H1 (cell line): Measurements from ENCODE around the gene RIMS3.

Experiments used
- EP300 ChIP-seq, 2 experiments: IDR thresholded peaks; 1 replicate in 1 of 2; 2 replicates in 1 of 2; pipeline ENCODE4 v1.6.1; 2011 to 2012; ENCODE audit warnings: low read depth in 2 of 2, low read length in 2 of 2, mild to moderate bottlenecking in 2 of 2, borderline replicate concordance in 1 of 2, inconsistent platforms in 1 of 2, moderate library complexity in 1 of 2
- JUN ChIP-seq: IDR thresholded peaks from 2 replicates; pipeline ENCODE4 v1.6.1; 2011; ENCODE audit warnings: low read depth, mild to moderate bottlenecking, improper control_type of control experiment, low read length
- POLR2A ChIP-seq, 2 experiments: IDR thresholded peaks; 1 replicate in 1 of 2; 2 replicates in 1 of 2; pipeline ENCODE4 v1.6.1; 2011; ENCODE audit warnings: low read depth in 2 of 2, low read length in 2 of 2, mild to moderate bottlenecking in 2 of 2; ENCODE audit errors: control extremely low read depth in 1 of 2
- POLR2AphosphoS5 ChIP-seq: IDR thresholded peaks from 2 replicates; pipeline ENCODE4 v1.6.1; 2011; ENCODE audit warnings: low read depth, low read length
- POU5F1 ChIP-seq: IDR thresholded peaks from 2 replicates; pipeline ENCODE4 v1.6.1; 2011; ENCODE audit warnings: low read depth, mild to moderate bottlenecking, low read length, moderate library complexity
- RAD21 ChIP-seq, 2 experiments: IDR thresholded peaks in 1 of 2; conservative IDR thresholded peaks in 1 of 2; 2 replicates each; pipeline ENCODE4 v1.6.1; 2011; ENCODE audit warnings: low read depth in 2 of 2, low read length in 2 of 2, improper control_type of control experiment in 1 of 2, inconsistent platforms in 1 of 2, mild to moderate bottlenecking in 1 of 2, moderate library complexity in 1 of 2
- SIX5 ChIP-seq: IDR thresholded peaks from 2 replicates; pipeline ENCODE4 v1.6.1; 2011; ENCODE audit warnings: mild to moderate bottlenecking, low read depth, low read length
- TF ChIP-seq, protein P1 (sequence below), 3 experiments: IDR thresholded peaks; 1 replicate in 2 of 3; 2 replicates in 1 of 3; pipeline versions ENCODE4 v1.5.1 to v1.6.1; 2011; ENCODE audit warnings: low read length in 3 of 3, mild to moderate bottlenecking in 3 of 3, inconsistent platforms in 2 of 3, low read depth in 1 of 3, moderate library complexity in 1 of 3; ENCODE audit not compliant: insufficient read depth in 1 of 3; ENCODE audit errors: control extremely low read depth in 1 of 3

- TF ChIP-seq POLR2A (IDR thresholded peaks at IDR 0.05; ENCODE audit: control extremely low read depth in 1 of 2, low read depth in 2 of 2, low read length in 2 of 2) (no peak), JUN (no peak), EP300 (IDR thresholded peaks at IDR 0.05; ENCODE audit: borderline replicate concordance in 1 of 2, low read depth in 2 of 2, low read length in 2 of 2) (no peak), POLR2AphosphoS5 (no peak), RAD21 (IDR thresholded peaks at IDR 0.05 in 1 of 2, conservative IDR thresholded peaks at IDR 0.05 in 1 of 2; ENCODE audit: low read depth in 2 of 2, low read length in 2 of 2) (peak; percentile 53 to 65), SIX5 (no peak), POU5F1 (no peak)
- TF ChIP-seq, protein P1, sequence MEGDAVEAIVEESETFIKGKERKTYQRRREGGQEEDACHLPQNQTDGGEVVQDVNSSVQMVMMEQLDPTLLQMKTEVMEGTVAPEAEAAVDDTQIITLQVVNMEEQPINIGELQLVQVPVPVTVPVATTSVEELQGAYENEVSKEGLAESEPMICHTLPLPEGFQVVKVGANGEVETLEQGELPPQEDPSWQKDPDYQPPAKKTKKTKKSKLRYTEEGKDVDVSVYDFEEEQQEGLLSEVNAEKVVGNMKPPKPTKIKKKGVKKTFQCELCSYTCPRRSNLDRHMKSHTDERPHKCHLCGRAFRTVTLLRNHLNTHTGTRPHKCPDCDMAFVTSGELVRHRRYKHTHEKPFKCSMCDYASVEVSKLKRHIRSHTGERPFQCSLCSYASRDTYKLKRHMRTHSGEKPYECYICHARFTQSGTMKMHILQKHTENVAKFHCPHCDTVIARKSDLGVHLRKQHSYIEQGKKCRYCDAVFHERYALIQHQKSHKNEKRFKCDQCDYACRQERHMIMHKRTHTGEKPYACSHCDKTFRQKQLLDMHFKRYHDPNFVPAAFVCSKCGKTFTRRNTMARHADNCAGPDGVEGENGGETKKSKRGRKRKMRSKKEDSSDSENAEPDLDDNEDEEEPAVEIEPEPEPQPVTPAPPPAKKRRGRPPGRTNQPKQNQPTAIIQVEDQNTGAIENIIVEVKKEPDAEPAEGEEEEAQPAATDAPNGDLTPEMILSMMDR (IDR thresholded peaks at IDR 0.05; ENCODE audit: control extremely low read depth in 1 of 3, insufficient read depth in 1 of 3, low read depth in 1 of 3, low read length in 3 of 3): peak; percentile 70 to 80 (median 75)
Measured at GRCh38 chr1:40650075-40650474, 15.4 kb downstream of the RIMS3 start.
